CD4-positive, CD25-positive, alpha-beta regulatory T cell (primary cell): ENCODE results near the gene PCED1B. TPM values are rescaled to one million over a fixed set of nuclear protein-coding genes. Genes with fewer than 3 reads are reported as not detected.

Source experiments
- ATAC-seq, 2 donors: fragments of 150-1000 bp; cut with Tn5 transposase; one replicate each; pipeline ENCODE4 v1.10.0; 2021; ENCODE audit warnings: low read depth in 2 of 2, moderate number of reproducible peaks in 2 of 2, moderate library complexity in 1 of 2
- DNase-seq, 3 donors: peaks; one replicate each; pipeline versions ENCODE4 v3.0.0 to v3.0.0-alpha.2; 2012 to 2022; ENCODE audit warnings: mixed read lengths in 1 of 3
- H3K27ac ChIP-seq: one replicate; pipeline ENCODE4 v1.7.0; 2013; ENCODE audit warnings: mild to moderate bottlenecking, low read length; ENCODE audit not compliant: insufficient read depth, poor library complexity, severe bottlenecking
- H3K27me3 ChIP-seq: one replicate; pipeline ENCODE4 v1.7.0; 2013; ENCODE audit warnings: low read length; ENCODE audit not compliant: control insufficient read depth, insufficient read depth
- H3K36me3 ChIP-seq: one replicate; pipeline ENCODE4 v1.7.0; 2013; ENCODE audit warnings: mild to moderate bottlenecking, low read length, moderate library complexity; ENCODE audit not compliant: control insufficient read depth, insufficient read depth
- H3K4me1 ChIP-seq: 2 replicates; pipeline ENCODE4 v1.7.0; 2013; ENCODE audit warnings: mild to moderate bottlenecking, low read length; ENCODE audit not compliant: insufficient read depth, control insufficient read depth, poor library complexity, severe bottlenecking
- H3K4me3 ChIP-seq: one replicate; pipeline ENCODE4 v1.7.0; 2013; ENCODE audit warnings: low read depth, mild to moderate bottlenecking, low read length, moderate library complexity
- H3K9me3 ChIP-seq, 2 experiments: 1 replicate in 1 of 2; 2 replicates in 1 of 2; pipeline ENCODE4 v1.7.0; 2013; ENCODE audit warnings: low read length in 2 of 2, mild to moderate bottlenecking in 1 of 2, moderate library complexity in 1 of 2; ENCODE audit not compliant: control insufficient read depth in 2 of 2
- H3K27ac Mint-ChIP-seq, 3 donors: one replicate each; pipeline ENCODE4 v1.8.0; 2020 to 2022; ENCODE audit warnings: mild to moderate bottlenecking in 3 of 3, mixed read lengths in 3 of 3, moderate library complexity in 2 of 3
- H3K27me3 Mint-ChIP-seq: one replicate; pipeline ENCODE4 v1.8.0; 2022; ENCODE audit warnings: mild to moderate bottlenecking, mixed read lengths
- H3K36me3 Mint-ChIP-seq: one replicate; pipeline ENCODE4 v1.8.0; 2020; ENCODE audit warnings: mixed read lengths
- H3K4me1 Mint-ChIP-seq, 4 donors: one replicate each; pipeline ENCODE4 v1.8.0; 2020 to 2022; ENCODE audit warnings: mixed read lengths in 4 of 4, mild to moderate bottlenecking in 1 of 4
- H3K4me3 Mint-ChIP-seq, 4 donors: one replicate each; pipeline ENCODE4 v1.8.0; 2020 to 2022; ENCODE audit warnings: mild to moderate bottlenecking in 4 of 4, mixed read lengths in 4 of 4, moderate library complexity in 3 of 4
- H3K9me3 Mint-ChIP-seq, 7 donors: one replicate each; pipeline ENCODE4 v1.8.0; 2020 to 2022; ENCODE audit warnings: mixed read lengths in 7 of 7, mild to moderate bottlenecking in 3 of 7, moderate library complexity in 2 of 7
- polyA plus RNA-seq, 4 donors: library from polyadenylated mRNA; unstranded; fragments of 300-500 nt; fragmentation: Illumina TruSeq; gene quantifications; one replicate each; pipeline ENCODE4 v1.2.3, GENCODE V29; 2021
- total RNA-seq: library from RNA; stranded (reverse); gene quantifications from one replicate; pipeline ENCODE4 v1.2.3, GENCODE V29; 2022

The PCED1B gene
- total and polyA plus RNA-seq, 5 donors from 2014 or later = 56.7 to 74.5 (median 64.9) TPM

GRCh38 chr12:47280543-47281300, 201.3 kb downstream of the PCED1B start:
- Histone ChIP-seq H3K4me3 (no peak overlapping the region), H3K9me3 (no peaks in the 10 kb centered on the region), H3K27me3 (no peaks in the 10 kb centered on the region), H3K4me1 (peaks cover 23% of the 10 kb centered on the region), H3K36me3 (no peaks in the 10 kb centered on the region), H3K27ac (no peak overlapping the region)
- Mint-ChIP-seq H3K27ac (peak overlapping the region; percentile 9 to 78 (median 62)), H3K9me3 (peaks cover 0 to 2% (median 0%) of the 10 kb centered on the region in 7 donors), H3K27me3 (no peaks in the 10 kb centered on the region), H3K4me3 (no peak overlapping the region), H3K4me1 (peaks cover 18 to 68% (median 35%) of the 10 kb centered on the region in 4 donors), H3K36me3 (no peaks in the 10 kb centered on the region)
- no peak for ATAC-seq
- no peak for DNase-seq

DNA sequence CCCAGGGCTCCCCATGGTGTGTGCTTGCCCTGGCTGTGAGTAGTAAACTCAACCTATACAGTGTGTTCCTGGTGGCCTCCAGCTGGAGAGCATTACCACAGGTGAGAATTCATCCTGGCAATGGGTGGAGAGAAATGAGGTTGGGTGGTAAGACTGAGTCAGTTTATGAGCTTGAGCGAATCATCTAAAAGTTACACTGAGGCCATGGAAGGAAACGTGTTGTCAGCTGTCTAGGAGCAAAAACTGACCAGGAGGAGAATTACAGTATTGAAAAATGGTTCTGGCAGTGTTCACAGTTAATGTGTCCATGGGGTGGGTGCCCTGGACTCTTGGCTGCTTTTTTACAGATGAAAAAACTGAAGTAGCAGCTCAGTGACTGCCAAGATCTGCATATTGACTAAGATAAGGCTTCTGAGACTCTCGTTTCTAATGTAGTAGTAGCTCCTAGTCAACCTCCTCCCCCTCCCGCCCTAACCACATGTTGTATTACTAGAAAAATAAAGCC, 202.3 kb downstream of the PCED1B start:
- no peaks in the 10 kb centered on the region for H3K9me3 ChIP-seq
- peaks cover 13% of the 10 kb centered on the region for H3K4me1 ChIP-seq
- DNase-seq (peak in 1 of 3 donors; percentile 28), ATAC-seq (no peak)
- H3K4me3 ChIP-seq = no peak overlapping the region
- no peak overlapping the region for H3K27ac Mint-ChIP-seq
- H3K36me3 ChIP-seq = no peaks in the 10 kb centered on the region
- peaks cover 0 to 2% (median 0%) of the 10 kb centered on the region in 7 donors for H3K9me3 Mint-ChIP-seq
- peaks cover 18 to 63% (median 31%) of the 10 kb centered on the region in 4 donors for H3K4me1 Mint-ChIP-seq
- H3K27me3 ChIP-seq = no peaks in the 10 kb centered on the region
- H3K27ac ChIP-seq = no peak overlapping the region
- no peaks in the 10 kb centered on the region for H3K36me3 Mint-ChIP-seq
- H3K27me3 Mint-ChIP-seq = no peaks in the 10 kb centered on the region
- H3K4me3 Mint-ChIP-seq = peak overlapping the region in 1 of 4 donors; percentile 41

DNA sequence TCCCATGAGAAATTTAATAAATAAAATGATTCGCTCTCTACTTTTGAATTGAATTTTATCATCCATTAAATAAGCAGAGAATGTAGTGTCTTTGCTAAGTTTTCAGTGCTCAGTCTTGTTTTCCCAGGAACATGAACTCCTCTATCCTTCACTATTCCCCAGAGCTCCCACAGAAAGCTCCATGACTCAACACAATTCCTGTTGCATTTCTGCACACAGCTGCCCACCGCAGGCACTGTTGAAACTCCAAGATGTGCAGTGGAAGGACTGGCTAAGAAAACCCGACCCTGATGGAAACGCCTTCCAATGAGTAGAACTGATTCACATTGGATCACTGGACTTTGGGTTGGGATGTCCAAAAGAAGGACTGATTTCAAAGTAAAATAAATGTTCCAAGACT, 202.8 kb downstream of the PCED1B start:
- H3K4me1 Mint-ChIP-seq = peaks cover 15 to 58% (median 26%) of the 10 kb centered on the region in 4 donors
- ATAC-seq (no peak), DNase-seq (no peak)
- no peak overlapping the region for H3K4me3 ChIP-seq
- no peaks in the 10 kb centered on the region for H3K36me3 ChIP-seq
- H3K36me3 Mint-ChIP-seq = no peaks in the 10 kb centered on the region
- no peaks in the 10 kb centered on the region for H3K9me3 ChIP-seq
- H3K4me1 ChIP-seq = peaks cover 9% of the 10 kb centered on the region
- H3K9me3 Mint-ChIP-seq = peaks cover 0 to 2% (median 0%) of the 10 kb centered on the region in 7 donors
- H3K27ac ChIP-seq = no peak overlapping the region
- H3K4me3 Mint-ChIP-seq = no peak overlapping the region
- no peaks in the 10 kb centered on the region for H3K27me3 Mint-ChIP-seq
- peak overlapping the region in 2 of 3 donors; percentile 6 to 38 for H3K27ac Mint-ChIP-seq
- no peaks in the 10 kb centered on the region for H3K27me3 ChIP-seq

Other genes starting within 250 kb of the PCED1B start
- 7.2 TPM for gene AMIGO2, start 338 bp downstream of the PCED1B start, total RNA-seq
- 10 to 100 TPM in 3 of 4 donors, 1 to 10 TPM in 1; 9.0 to 12.9 (median 11.7) TPM for gene AMIGO2, start 338 bp downstream of the PCED1B start, polyA plus RNA-seq